Mammary epithelial cell (primary cell): ENCODE results near the gene CCDC73.

Experiments used
- CTCF ChIP-seq, 2 donors: IDR thresholded peaks in 1 of 2; conservative IDR thresholded peaks in 1 of 2; 2 replicates each; pipeline ENCODE4 v1.5.1; 2011 to 2012; ENCODE audit warnings: inconsistent platforms in 2 of 2, low read length in 2 of 2, mild to moderate bottlenecking in 2 of 2, control low read depth in 1 of 2, low read depth in 1 of 2; ENCODE audit not compliant: insufficient read depth in 1 of 2; ENCODE audit errors: extremely low read depth in 1 of 2
- EZH2 ChIP-seq: IDR thresholded peaks from 2 replicates; pipeline ENCODE4 v1.6.1; 2012; ENCODE audit warnings: low read length, inconsistent platforms, borderline replicate concordance

GRCh38 chr11:32792948-32793475 is 1.4 kb downstream of the CCDC73 start:
- TF ChIP-seq CTCF (conservative IDR thresholded peaks at IDR 0.05 in 1 of 2, IDR thresholded peaks at IDR 0.05 in 1 of 2; ENCODE audit: extremely low read depth in 1 of 2, insufficient read depth in 1 of 2, low read depth in 1 of 2, low read length in 2 of 2) (peak; percentile 65 to 72), EZH2 (no peak)
